ENCODE measurements around the gene NEURL1. TPM values are rescaled to one million over a fixed set of nuclear protein-coding genes. Genes with fewer than 3 reads are reported as not detected.

Gene NEURL1
- total RNA-seq, 2 donors from 2014 or later = 0.37 to 0.38 TPM

GRCh38 chr10:103559776-103560175, 66.3 kb downstream of the NEURL1 start:
- no peaks in the 10 kb centered on the region for H3K36me3 Mint-ChIP-seq (ENCODE audit: low read depth)
- 86 to 93% methylated on average over 6 to 9 of the region's 9 CpGs for WGBS, 2 experiments (ENCODE audit: insufficient coverage in 1 of 2, insufficient read length in 1 of 2)
- Histone ChIP-seq H3K36me3 (ENCODE audit: control insufficient read depth, insufficient read depth, low read length) (no peaks in the 10 kb centered on the region), H3K4me3 (ENCODE audit: low read length) (no peak overlapping the region), H3K27me3 (ENCODE audit: control insufficient read depth, insufficient read depth, low read length, poor library complexity, severe bottlenecking) (peaks cover 23% of the 10 kb centered on the region), H3K9me3 (ENCODE audit: control insufficient read depth, low read length) (no peaks in the 10 kb centered on the region), H3K4me1 (ENCODE audit: control insufficient read depth, insufficient read depth, low read length) (no peaks in the 10 kb centered on the region), H3K9ac (ENCODE audit: extremely low read depth, low read length, poor library complexity, severe bottlenecking) (no peak overlapping the region), H3K27ac (ENCODE audit: low read depth, low read length) (no peak overlapping the region)
- H3K27me3 Mint-ChIP-seq (ENCODE audit: insufficient read depth) = peaks cover 30% of the 10 kb centered on the region
- H3K4me1 Mint-ChIP-seq = peaks cover 1% of the 10 kb centered on the region
- no peak for DNase-seq
- H3K4me3 Mint-ChIP-seq = no peak overlapping the region
- no peak overlapping the region for H3K27ac Mint-ChIP-seq
- peaks cover 4% of the 10 kb centered on the region for H3K9me3 Mint-ChIP-seq
- TF ChIP-seq CTCF (conservative IDR thresholded peaks at IDR 0.05) = no peak

DNA sequence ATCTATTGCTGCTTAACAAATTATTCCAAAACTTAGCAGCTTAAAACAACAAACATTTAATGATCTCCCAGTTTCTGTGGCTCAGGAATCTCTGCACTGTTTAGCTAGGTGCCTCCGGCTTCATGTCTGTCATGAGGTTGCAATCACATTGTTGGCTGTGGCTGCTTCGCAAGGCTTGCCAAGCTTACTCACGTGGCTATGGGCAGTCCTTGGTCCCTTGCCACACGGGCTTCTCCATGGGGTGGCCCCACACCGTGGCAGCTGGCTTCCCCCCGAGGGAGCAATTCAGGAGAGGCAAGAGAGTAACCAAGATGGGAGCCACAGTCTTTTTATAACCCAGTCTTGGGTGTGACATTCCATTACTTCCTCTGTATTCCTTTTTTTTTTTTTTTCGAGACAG, 67.4 kb downstream of the NEURL1 start:
- Histone ChIP-seq H3K27me3 (ENCODE audit: control insufficient read depth, insufficient read depth, low read length, poor library complexity, severe bottlenecking) (peaks cover 14% of the 10 kb centered on the region), H3K27ac (ENCODE audit: low read depth, low read length) (no peak overlapping the region), H3K4me1 (ENCODE audit: control insufficient read depth, insufficient read depth, low read length) (no peaks in the 10 kb centered on the region), H3K9me3 (ENCODE audit: control insufficient read depth, low read length) (no peaks in the 10 kb centered on the region), H3K9ac (ENCODE audit: extremely low read depth, low read length, poor library complexity, severe bottlenecking) (no peak overlapping the region), H3K4me3 (ENCODE audit: low read length) (no peak overlapping the region), H3K36me3 (ENCODE audit: control insufficient read depth, insufficient read depth, low read length) (no peaks in the 10 kb centered on the region)
- Mint-ChIP-seq H3K36me3 (ENCODE audit: low read depth) (no peaks in the 10 kb centered on the region), H3K27me3 (ENCODE audit: insufficient read depth) (peaks cover 24% of the 10 kb centered on the region), H3K4me1 (no peaks in the 10 kb centered on the region), H3K4me3 (no peak overlapping the region), H3K27ac (no peak overlapping the region), H3K9me3 (peaks cover 4% of the 10 kb centered on the region)
- TF ChIP-seq CTCF (conservative IDR thresholded peaks at IDR 0.05) = no peak
- DNase-seq = no peak
- 87 to 95% methylated on average over 6 to 7 of the region's 7 CpGs for WGBS, 2 experiments (ENCODE audit: insufficient coverage in 1 of 2, insufficient read length in 1 of 2)

GRCh38 chr10:103562383-103562782, 68.9 kb downstream of the NEURL1 start:
- WGBS, 2 experiments (ENCODE audit: insufficient coverage in 1 of 2, insufficient read length in 1 of 2) = 88 to 100% methylated on average over 3 to 4 of the region's 4 CpGs
- H3K27ac Mint-ChIP-seq = no peak overlapping the region

More at GRCh38 chr10:103562383-103562782, 68.9 kb downstream of the NEURL1 start:
- H3K4me3 ChIP-seq (ENCODE audit: low read length) = no peak overlapping the region
- no peaks in the 10 kb centered on the region for H3K36me3 ChIP-seq (ENCODE audit: control insufficient read depth, insufficient read depth, low read length)
- H3K27ac ChIP-seq (ENCODE audit: low read depth, low read length) = no peak overlapping the region
- H3K9me3 ChIP-seq (ENCODE audit: control insufficient read depth, low read length) = no peaks in the 10 kb centered on the region
- no peak for DNase-seq
- peaks cover 4% of the 10 kb centered on the region for H3K9me3 Mint-ChIP-seq
- no peaks in the 10 kb centered on the region for H3K4me1 ChIP-seq (ENCODE audit: control insufficient read depth, insufficient read depth, low read length)
- no peak overlapping the region for H3K9ac ChIP-seq (ENCODE audit: extremely low read depth, low read length, poor library complexity, severe bottlenecking)
- no peaks in the 10 kb centered on the region for H3K4me1 Mint-ChIP-seq
- no peak overlapping the region for H3K4me3 Mint-ChIP-seq
- no peaks in the 10 kb centered on the region for H3K36me3 Mint-ChIP-seq (ENCODE audit: low read depth)
- H3K27me3 ChIP-seq (ENCODE audit: control insufficient read depth, insufficient read depth, low read length, poor library complexity, severe bottlenecking) = no peaks in the 10 kb centered on the region
- H3K27me3 Mint-ChIP-seq (ENCODE audit: insufficient read depth) = peaks cover 11% of the 10 kb centered on the region
- no peak for TF ChIP-seq CTCF (conservative IDR thresholded peaks at IDR 0.05)

Measured in endodermal cell (in vitro differentiated cells).